ENCODE measurements around the gene TRIM29. TPM values are rescaled to one million over a fixed set of nuclear protein-coding genes. Genes with fewer than 3 reads are reported as not detected.

Gene TRIM29
- total RNA-seq, 2 donors from 2014 or later = not detected

DNA sequence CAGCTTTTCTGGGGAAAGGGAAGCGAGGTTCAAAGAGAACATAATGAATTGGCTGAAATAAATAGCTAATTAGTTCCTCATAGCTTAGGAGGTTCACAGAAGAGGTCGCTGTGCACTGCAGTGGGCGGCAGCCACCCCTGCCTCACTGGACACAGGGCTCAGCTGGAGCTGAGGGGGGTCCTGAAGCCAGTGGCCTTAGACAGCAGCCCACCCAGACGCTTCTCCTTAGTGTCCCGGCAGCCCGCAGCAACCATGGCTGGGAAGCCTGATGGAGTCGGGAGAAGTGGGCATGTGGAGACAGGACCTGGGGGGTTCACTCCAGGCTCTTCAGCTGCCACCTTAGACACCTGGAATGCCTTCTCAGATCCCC, 75.4 kb downstream of the TRIM29 start:
- H3K4me1 ChIP-seq (ENCODE audit: control insufficient read depth, insufficient read depth, low read length) = no peaks in the 10 kb centered on the region
- DNase-seq = no peak
- no peak overlapping the region for H3K4me3 ChIP-seq (ENCODE audit: low read length)

DNA sequence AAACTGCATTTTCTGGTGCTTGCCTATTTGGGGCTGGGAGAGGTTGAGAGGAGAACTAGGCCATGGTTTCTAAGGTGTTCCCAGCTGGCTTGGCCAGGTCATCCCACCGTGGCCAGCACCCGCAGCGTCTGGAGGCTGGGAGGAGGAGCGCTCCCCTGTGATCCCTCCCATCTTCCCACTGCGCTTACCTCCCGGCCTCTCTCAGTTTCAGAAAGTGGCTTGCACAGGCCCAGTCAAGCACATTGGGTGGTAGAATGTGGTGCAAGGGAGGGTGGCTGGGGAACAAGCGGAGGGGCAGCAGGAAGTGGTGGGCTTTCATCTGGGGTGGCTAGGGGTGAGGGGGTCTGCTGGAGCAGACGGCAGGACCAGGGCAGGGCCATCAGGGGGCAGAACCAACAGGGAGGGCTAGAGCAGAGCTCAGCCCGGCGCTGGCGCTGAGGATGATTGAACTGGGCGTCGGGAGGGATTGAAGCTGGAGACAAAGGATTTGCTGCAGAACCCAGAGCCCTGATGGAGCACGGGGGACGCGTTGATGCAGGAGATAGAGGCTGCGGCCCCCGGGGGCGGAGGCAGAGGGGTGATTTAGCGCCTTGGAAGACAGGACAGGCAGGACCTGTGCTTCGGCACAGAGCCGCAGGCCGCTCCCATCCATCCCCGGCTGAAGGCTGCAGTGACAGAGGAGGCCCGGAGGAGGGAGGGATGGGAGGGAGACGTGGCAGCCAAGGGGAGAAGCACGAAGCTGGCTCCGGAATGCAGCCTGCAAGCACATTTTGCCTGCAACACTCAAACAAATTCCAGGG, 76.0 kb downstream of the TRIM29 start:
- no peak overlapping the region for H3K9ac ChIP-seq (ENCODE audit: extremely low read depth, low read length, poor library complexity, severe bottlenecking)
- WGBS, 2 experiments (ENCODE audit: insufficient coverage in 1 of 2, insufficient read length in 1 of 2) = 78 to 81% methylated on average over 20 to 28 of the region's 28 CpGs
- no peak overlapping the region for H3K4me3 ChIP-seq (ENCODE audit: low read length)
- no peaks in the 10 kb centered on the region for H3K36me3 Mint-ChIP-seq (ENCODE audit: low read depth)
- H3K4me1 ChIP-seq (ENCODE audit: control insufficient read depth, insufficient read depth, low read length) = peaks cover 2% of the 10 kb centered on the region
- no peak overlapping the region for H3K4me3 Mint-ChIP-seq
- TF ChIP-seq, protein P1, sequence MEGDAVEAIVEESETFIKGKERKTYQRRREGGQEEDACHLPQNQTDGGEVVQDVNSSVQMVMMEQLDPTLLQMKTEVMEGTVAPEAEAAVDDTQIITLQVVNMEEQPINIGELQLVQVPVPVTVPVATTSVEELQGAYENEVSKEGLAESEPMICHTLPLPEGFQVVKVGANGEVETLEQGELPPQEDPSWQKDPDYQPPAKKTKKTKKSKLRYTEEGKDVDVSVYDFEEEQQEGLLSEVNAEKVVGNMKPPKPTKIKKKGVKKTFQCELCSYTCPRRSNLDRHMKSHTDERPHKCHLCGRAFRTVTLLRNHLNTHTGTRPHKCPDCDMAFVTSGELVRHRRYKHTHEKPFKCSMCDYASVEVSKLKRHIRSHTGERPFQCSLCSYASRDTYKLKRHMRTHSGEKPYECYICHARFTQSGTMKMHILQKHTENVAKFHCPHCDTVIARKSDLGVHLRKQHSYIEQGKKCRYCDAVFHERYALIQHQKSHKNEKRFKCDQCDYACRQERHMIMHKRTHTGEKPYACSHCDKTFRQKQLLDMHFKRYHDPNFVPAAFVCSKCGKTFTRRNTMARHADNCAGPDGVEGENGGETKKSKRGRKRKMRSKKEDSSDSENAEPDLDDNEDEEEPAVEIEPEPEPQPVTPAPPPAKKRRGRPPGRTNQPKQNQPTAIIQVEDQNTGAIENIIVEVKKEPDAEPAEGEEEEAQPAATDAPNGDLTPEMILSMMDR (conservative IDR thresholded peaks at IDR 0.05) = no peak
- peak; percentile 75 for DNase-seq
- H3K9me3 ChIP-seq (ENCODE audit: control insufficient read depth, low read length) = no peaks in the 10 kb centered on the region
- no peak overlapping the region for H3K27ac Mint-ChIP-seq
- no peaks in the 10 kb centered on the region for H3K27me3 ChIP-seq (ENCODE audit: control insufficient read depth, insufficient read depth, low read length, poor library complexity, severe bottlenecking)
- no peaks in the 10 kb centered on the region for H3K9me3 Mint-ChIP-seq
- no peaks in the 10 kb centered on the region for H3K36me3 ChIP-seq (ENCODE audit: control insufficient read depth, insufficient read depth, low read length)
- H3K27ac ChIP-seq (ENCODE audit: low read depth, low read length) = peak overlapping the region; percentile 21
- H3K27me3 Mint-ChIP-seq (ENCODE audit: insufficient read depth) = peaks cover 25% of the 10 kb centered on the region
- peaks cover 17% of the 10 kb centered on the region for H3K4me1 Mint-ChIP-seq

More for the DNA sequence above, 75.4 kb downstream of the TRIM29 start:
- peaks cover 28% of the 10 kb centered on the region for H3K27me3 Mint-ChIP-seq (ENCODE audit: insufficient read depth)
- no peak overlapping the region for H3K4me3 Mint-ChIP-seq
- no peak overlapping the region for H3K9ac ChIP-seq (ENCODE audit: extremely low read depth, low read length, poor library complexity, severe bottlenecking)
- H3K27me3 ChIP-seq (ENCODE audit: control insufficient read depth, insufficient read depth, low read length, poor library complexity, severe bottlenecking) = no peaks in the 10 kb centered on the region
- no peaks in the 10 kb centered on the region for H3K9me3 ChIP-seq (ENCODE audit: control insufficient read depth, low read length)
- H3K9me3 Mint-ChIP-seq = no peaks in the 10 kb centered on the region
- H3K4me1 Mint-ChIP-seq = peaks cover 11% of the 10 kb centered on the region
- H3K27ac Mint-ChIP-seq = no peak overlapping the region
- no peaks in the 10 kb centered on the region for H3K36me3 ChIP-seq (ENCODE audit: control insufficient read depth, insufficient read depth, low read length)
- 93 to 94% methylated on average over 6 to 7 of the region's 7 CpGs for WGBS, 2 experiments (ENCODE audit: insufficient coverage in 1 of 2, insufficient read length in 1 of 2)
- no peaks in the 10 kb centered on the region for H3K36me3 Mint-ChIP-seq (ENCODE audit: low read depth)
- H3K27ac ChIP-seq (ENCODE audit: low read depth, low read length) = peak overlapping the region; percentile 21
- TF ChIP-seq, protein P1 (conservative IDR thresholded peaks at IDR 0.05) = no peak

Other genes with a start within 250 kb of the TRIM29 start
- 1 to 10 TPM; 1.7 to 3.6 TPM for gene OAF, start 72.9 kb upstream of the TRIM29 start, total RNA-seq
- gene POU2F3, start 102.0 kb upstream of the TRIM29 start, total RNA-seq = under 1 TPM in 1 of 2 donors, not detected in 1; 0.46 TPM
- gene TLCD5, start 187.2 kb upstream of the TRIM29 start, total RNA-seq = 10 to 100 TPM; 13.8 to 20.1 TPM
- gene ARHGEF12, start 198.3 kb upstream of the TRIM29 start, total RNA-seq = 10 to 100 TPM; 35.3 to 38.7 TPM